Heart left ventricle (tissue), 16 donors: ENCODE results near the gene HS3ST1. TPM values are rescaled to one million over a fixed set of nuclear protein-coding genes. Genes with fewer than 3 reads are reported as not detected.
A peak's percentile ranks its signal among the peaks of the same experiment; 100 is the strongest.

Experiments used
- ATAC-seq, 4 donors: fragments of 200-7000 bp; cut with Tn5 transposase; one replicate each; pipeline ENCODE4 v1.9.1; 2020 to 2022; ENCODE audit warnings: moderate library complexity in 4 of 4, mild to moderate bottlenecking in 3 of 4, moderate number of reproducible peaks in 1 of 4
- DNase-seq, 5 donors: peaks; one replicate each; pipeline ENCODE4 v3.0.0-alpha.2; 2020
- H3K27ac ChIP-seq, 12 donors: fragments of 200-600 bp; sonication (generic) in 4 of 12; one replicate each; pipeline versions ENCODE4 v1.5.0 to v1.8.0; 2016 to 2022; ENCODE audit warnings: mild to moderate bottlenecking in 2 of 12
- H3K27me3 ChIP-seq, 9 donors: fragments of 200-600 bp; sonication (generic) in 2 of 9; one replicate each; pipeline versions ENCODE4 v1.5.1 to v1.8.0; 2016 to 2022; ENCODE audit warnings: mild to moderate bottlenecking in 3 of 9
- H3K36me3 ChIP-seq, 9 donors: fragments of 200-600 bp; sonication (generic) in 2 of 9; one replicate each; pipeline versions ENCODE4 v1.5.0 to v1.8.0; 2018 to 2022; ENCODE audit warnings: mild to moderate bottlenecking in 2 of 9
- H3K4me1 ChIP-seq, 12 donors: fragments of 200-600 bp; sonication (generic) in 4 of 12; one replicate each; pipeline versions ENCODE4 v1.5.0 to v1.8.0; 2016 to 2022; ENCODE audit warnings: mild to moderate bottlenecking in 3 of 12
- H3K4me3 ChIP-seq, 12 donors: fragments of 200-600 bp; sonication (generic) in 4 of 12; one replicate each; pipeline versions ENCODE4 v1.5.0 to v1.8.0; 2017 to 2022; ENCODE audit warnings: mild to moderate bottlenecking in 9 of 12, moderate library complexity in 4 of 12
- H3K9me3 ChIP-seq, 12 donors: fragments of 200-600 bp; sonication (generic) in 4 of 12; one replicate each; pipeline versions ENCODE4 v1.5.0 to v1.8.0; 2016 to 2022; ENCODE audit warnings: mild to moderate bottlenecking in 1 of 12
- CTCF ChIP-seq, 12 donors: fragments of 200-600 bp; sonication (generic) in 4 of 12; IDR thresholded peaks; one replicate each; pipeline versions ENCODE4 v1.5.0 to v1.8.0; 2018 to 2022; ENCODE audit warnings: antibody characterized with exemption in 12 of 12, mild to moderate bottlenecking in 5 of 12
- POLR2A ChIP-seq, 2 donors: fragments of 450-650 bp; IDR thresholded peaks; one replicate each; pipeline ENCODE4 v1.6.1; 2017; ENCODE audit warnings: antibody characterized with exemption in 2 of 2, mild to moderate bottlenecking in 2 of 2, moderate library complexity in 2 of 2
- WGBS, 4 donors: extraction: QIAGEN DNeasy Blood & Tissue Kit in 2 of 4; methylation state at CpG; one replicate each; pipeline versions ENCODE4 v1.1.5 to v1.1.7; 2013 to 2018; 5-methylcytosine and 5-hydroxymethylcytosine counted together
- intact Hi-C, 10 donors: fragments of 100-400 bp; cut with DNase I; formaldehyde crosslinking; loops; one replicate each; pipeline versions ENCODE4 v1.11.1 to v1.14.2; 2022
- polyA plus RNA-seq, 2 donors: library from polyadenylated mRNA; stranded (reverse); fragments of 200-250 nt; gene quantifications; one replicate each; pipeline ENCODE4 v1.2.3, GENCODE V29; 2013
- total RNA-seq, 9 donors: library from RNA; depleted of rRNA in 2 of 9; stranded (reverse); fragments of >200 nt in 2 of 9; fragmentation: NEBNext Ultra II Directional in 3 of 9; extraction: Animal tissue kit (Norgen Biotek cat#: 25700) in 3 of 9; gene quantifications; one replicate each; pipeline versions ENCODE4 v1.1.0 to v1.2.4, GENCODE V29; 2016 to 2023
- donor health status: ischemic (EF 13 %, LVEDD 7.1; RV severe dilation, severe dysfunction).
- donor health status: healthy with polysubstance abuse.
- donor health status: DM: no; HTN: yes; CAD: no.
- donor health status: DM: no; HTN: no; CAD: no.
- donor health status: ischemic (EF 25% LVEDD 6.9; RV normal size, moderate dysfunction).
- donor health status: ischemic (EF 25% LVEDD 5.7; RV mildly dilated, moderate dysfunction).
- donor health status: healthy.
- donor health status: DM: yes; HTN: yes; CAD: no.
- donor health status: ischemic (EF 35%, LVEDD 5.7; RV mildly dilated, moderate dysfunction).
- donor health status: nonischemic (EF 11% LVEDD 7.7; RV severe dilation, severe dysfunction).
- donor health status: DM: yes; HTN: yes; CAD: no.
- donor health status: PGD.
- donor health status: ischemic (EF 29% LVEDD 5.4; RV normal size, mild dysfunction).
- donor health status: nonischemic (EF 23%, LVEDD 6.1; RV moderate dilation, normal function).

Gene HS3ST1
- total and polyA plus RNA-seq, 11 donors = 0.30 to 2.5 (median 1.1) TPM

- intact Hi-C loops = loop anchor here in 9 of 10 donors (2.0 to 10.0 kb wide), 10 partner anchors 196 to 872 kb away; no protein-coding TSS in a partner anchor
- WGBS, 4 donors = 19 to 33% (median 28%) methylated on average over 10 of the region's 10 CpGs
Measured at GRCh38 chr4:11426731-11427120, 2.0 kb downstream of the HS3ST1 start.

GRCh38 chr4:11426003-11426402 is 2.7 kb downstream of the HS3ST1 start:
- Histone ChIP-seq H3K4me3 (no peak overlapping the region), H3K4me1 (peaks cover 0 to 28% (median 18%) of the 10 kb centered on the region in 12 donors), H3K27ac (no peak overlapping the region), H3K27me3 (peaks cover 0 to 24% (median 12%) of the 10 kb centered on the region in 9 donors), H3K36me3 (no peaks in the 10 kb centered on the region), H3K9me3 (no peaks in the 10 kb centered on the region)
- WGBS, 4 donors = 77 to 84% (median 83%) methylated on average over 3 of the region's 3 CpGs
- intact Hi-C loops = loop anchor here in 9 of 10 donors (2.0 to 10.0 kb wide), 10 partner anchors 196 to 871 kb away; no protein-coding TSS in a partner anchor
- DNase-seq (no peak), ATAC-seq (no peak)
- TF ChIP-seq POLR2A (IDR thresholded peaks at IDR 0.05) (no peak), CTCF (IDR thresholded peaks at IDR 0.05) (no peak)

More at GRCh38 chr4:11426731-11427120, 2.0 kb downstream of the HS3ST1 start:
- Histone ChIP-seq H3K4me3 (peak overlapping the region in 10 of 12 donors; percentile 32 to 75 (median 66)), H3K9me3 (no peaks in the 10 kb centered on the region), H3K27me3 (peaks cover 0 to 24% (median 12%) of the 10 kb centered on the region in 9 donors), H3K36me3 (no peaks in the 10 kb centered on the region), H3K27ac (no peak overlapping the region), H3K4me1 (peaks cover 0 to 28% (median 18%) of the 10 kb centered on the region in 12 donors)
- no peak for DNase-seq
- TF ChIP-seq POLR2A (IDR thresholded peaks at IDR 0.05) (no peak), CTCF (IDR thresholded peaks at IDR 0.05) (no peak)
- ATAC-seq = no peak

- Histone ChIP-seq H3K4me3 (no peak overlapping the region), H3K4me1 (peaks cover 0 to 28% (median 18%) of the 10 kb centered on the region in 12 donors), H3K9me3 (no peaks in the 10 kb centered on the region), H3K36me3 (no peaks in the 10 kb centered on the region), H3K27me3 (peaks cover 0 to 24% (median 12%) of the 10 kb centered on the region in 9 donors), H3K27ac (no peak overlapping the region)
- TF ChIP-seq CTCF (IDR thresholded peaks at IDR 0.05) (no peak), POLR2A (IDR thresholded peaks at IDR 0.05) (no peak)
- DNase-seq (no peak), ATAC-seq (no peak)
- intact Hi-C loops = loop anchor here in 9 of 10 donors (5.0 to 10.0 kb wide), 9 partner anchors 197 to 870 kb away; no protein-coding TSS in a partner anchor
- 77 to 89% (median 85%) methylated on average over 5 of the region's 5 CpGs for WGBS, 4 donors
Measured at GRCh38 chr4:11424856-11425255, 3.8 kb downstream of the HS3ST1 start.

- H3K4me3 ChIP-seq = no peak overlapping the region
- ATAC-seq (no peak), DNase-seq (peak in 2 of 5 donors; percentile 30 to 58)
- 62 to 69% (median 64%) methylated on average over 4 of the region's 4 CpGs for WGBS, 4 donors
- H3K27ac ChIP-seq = no peak overlapping the region
- TF ChIP-seq POLR2A (IDR thresholded peaks at IDR 0.05) (no peak), CTCF (IDR thresholded peaks at IDR 0.05) (peak in 7 of 12 donors; percentile 14 to 45 (median 30))
- H3K27me3 ChIP-seq = peaks cover 0 to 21% (median 12%) of the 10 kb centered on the region in 9 donors
- intact Hi-C loops = loop anchor here in 8 of 10 donors (5.0 to 10.0 kb wide), 7 partner anchors 201 to 869 kb away; no protein-coding TSS in a partner anchor
- no peaks in the 10 kb centered on the region for H3K36me3 ChIP-seq
- peaks cover 0 to 27% (median 16%) of the 10 kb centered on the region in 12 donors for H3K4me1 ChIP-seq
- H3K9me3 ChIP-seq = no peaks in the 10 kb centered on the region
Measured at GRCh38 chr4:11424000-11424399, 4.7 kb downstream of the HS3ST1 start.
